H1 (cell line): ENCODE results near the gene BICRAL. TPM values are rescaled to one million over a fixed set of nuclear protein-coding genes. Genes with fewer than 3 reads are reported as not detected.

Experiments used
- CTCF ChIP-seq, 3 experiments: IDR thresholded peaks; 1 replicate in 2 of 3; 2 replicates in 1 of 3; pipeline versions ENCODE4 v1.5.1 to v1.6.1; 2011; ENCODE audit warnings: low read length in 3 of 3, mild to moderate bottlenecking in 3 of 3, inconsistent platforms in 2 of 3, low read depth in 1 of 3, moderate library complexity in 1 of 3; ENCODE audit not compliant: insufficient read depth in 1 of 3; ENCODE audit errors: control extremely low read depth in 1 of 3
- polyA plus RNA-seq, 7 experiments: library from polyadenylated mRNA; depleted of rRNA in 3 of 7; stranded (reverse) in 5 of 7; unstranded in 2 of 7; fragments of >200 nt in 5 of 7; fragments of 200-250 nt in 2 of 7; gene quantifications; 1 replicate in 5 of 7; 2 replicates in 1 of 7; 4 replicates in 1 of 7; pipeline versions ENCODE4 v1.2.1 to v1.2.3, GENCODE V29; 2011 to 2013; ENCODE audit warnings: missing spikeins in 2 of 7, mixed read lengths in 2 of 7
- total RNA-seq: library from RNA; stranded (reverse); fragmentation: NEBNext Ultra II Directional; extraction: Animal tissue kit (Norgen Biotek cat#: 25700); gene quantifications from 2 replicates; pipeline ENCODE4 v1.2.1, GENCODE V29; 2021

BICRAL gene
- total and polyA plus RNA-seq, 2 of the 8 experiments (the other 6 are each of a cell fraction or from before 2014, with no cell fraction given) = 9.4 to 12.2 TPM

- TF ChIP-seq CTCF (IDR thresholded peaks at IDR 0.05; ENCODE audit: control extremely low read depth in 1 of 3, insufficient read depth in 1 of 3, low read depth in 1 of 3, low read length in 3 of 3) = no peak
- TF ChIP-seq, all 59 proteins: peak for 0
Observed at GRCh38 chr6:42916288-42916687, 134.4 kb downstream of the BICRAL start (continued).

Other genes starting within 250 kb of the BICRAL start
- gene UBR2, start 218.0 kb upstream of the BICRAL start, total RNA-seq = 17.2 and 19.5 TPM in 2 replicates
- gene UBR2, start 218.0 kb upstream of the BICRAL start, polyA plus RNA-seq (2011; rRNA removed) = 4.5 and 6.5 TPM in 2 replicates
- 0.61 and 0.65 TPM in 2 replicates for gene PRPH2, start 59.5 kb upstream of the BICRAL start, total RNA-seq
- gene PRPH2, start 59.5 kb upstream of the BICRAL start, polyA plus RNA-seq (2011; rRNA removed) = 0.23 and 0.33 TPM in 2 replicates
- 25.5 and 27.3 TPM in 2 replicates for gene TBCC, start 35.9 kb upstream of the BICRAL start, total RNA-seq
- gene TBCC, start 35.9 kb upstream of the BICRAL start, polyA plus RNA-seq (2011; rRNA removed) = 22.7 and 28.9 TPM in 2 replicates
- gene RPL7L1, start 97.6 kb downstream of the BICRAL start, total RNA-seq = 112 and 117 TPM in 2 replicates
- 29.3 and 31.0 TPM in 2 replicates for gene RPL7L1, start 97.6 kb downstream of the BICRAL start, polyA plus RNA-seq (2011; rRNA removed)
- not detected in 2 replicates for gene PTCRA, start 134.0 kb downstream of the BICRAL start, total RNA-seq
- not detected in 2 replicates for gene PTCRA, start 134.0 kb downstream of the BICRAL start, polyA plus RNA-seq (2011; rRNA removed)
- gene CNPY3, start 147.4 kb downstream of the BICRAL start, total RNA-seq = 64.5 and 67.9 TPM in 2 replicates
- 49.6 and 64.1 TPM in 2 replicates for gene CNPY3, start 147.4 kb downstream of the BICRAL start, polyA plus RNA-seq (2011; rRNA removed)
- gene GNMT, start 178.7 kb downstream of the BICRAL start, total RNA-seq = 1.8 TPM in 2 replicates
- 3.4 and 4.3 TPM in 2 replicates for gene GNMT, start 178.7 kb downstream of the BICRAL start, polyA plus RNA-seq (2011; rRNA removed)
- 11.7 and 12.5 TPM in 2 replicates for gene PEX6, start 197.1 kb downstream of the BICRAL start, total RNA-seq
- 6.4 and 11.6 TPM in 2 replicates for gene PEX6, start 197.1 kb downstream of the BICRAL start, polyA plus RNA-seq (2011; rRNA removed)
- gene PPP2R5D, start 202.5 kb downstream of the BICRAL start, total RNA-seq = 52.1 and 52.4 TPM in 2 replicates
- gene PPP2R5D, start 202.5 kb downstream of the BICRAL start, polyA plus RNA-seq (2011; rRNA removed) = 55.7 and 68.1 TPM in 2 replicates
- 94.2 and 102 TPM in 2 replicates for gene MEA1, start 231.9 kb downstream of the BICRAL start, total RNA-seq
- 96.2 and 96.4 TPM in 2 replicates for gene MEA1, start 231.9 kb downstream of the BICRAL start, polyA plus RNA-seq (2011; rRNA removed)
- gene KLHDC3, start 232.2 kb downstream of the BICRAL start, total RNA-seq = 181 and 182 TPM in 2 replicates
- 203 and 240 TPM in 2 replicates for gene KLHDC3, start 232.2 kb downstream of the BICRAL start, polyA plus RNA-seq (2011; rRNA removed)
- 89.6 and 92.3 TPM in 2 replicates for gene RRP36, start 239.6 kb downstream of the BICRAL start, total RNA-seq
- gene RRP36, start 239.6 kb downstream of the BICRAL start, polyA plus RNA-seq (2011; rRNA removed) = 20.6 and 33.9 TPM in 2 replicates